ENCODE results near the gene VTA1.

- TF ChIP-seq CTCF (IDR thresholded peaks at IDR 0.05 in 8 of 11, conservative IDR thresholded peaks at IDR 0.05 in 3 of 11), result no peak
- no peak for TF ChIP-seq POLR2AphosphoS5 (IDR thresholded peaks at IDR 0.05)
Observed at GRCh38 chr6:142210606-142211005, 63.5 kb downstream of the VTA1 start.
